ENCODE data around the gene GNG4. TPM values are rescaled to one million over a fixed set of nuclear protein-coding genes. Genes with fewer than 3 reads are reported as not detected.

GNG4 gene
- total RNA-seq, 3 donors from 2014 or later = 0.15 to 2.9 TPM; not detected in 1

- Histone ChIP-seq H3K27ac (peak overlapping the region; percentile 95 to 100), H3K4me1 (no peaks in the 10 kb centered on the region), H3K27me3 (no peaks in the 10 kb centered on the region), H3K36me3 (no peaks in the 10 kb centered on the region), H3K4me3 (peak overlapping the region; percentile 69 to 95 (median 85)), H3K9me3 (no peaks in the 10 kb centered on the region)
- intact Hi-C loops (cut with DNase I; ENCODE audit: low total_unique reads) = no loop called here
- peak; percentile 99 for DNase-seq (ENCODE audit: low spot score in 2 of 2)
- peak in 2 of 3 donors; percentile 72 to 96 for TF ChIP-seq POLR2AphosphoS5 (IDR thresholded peaks at IDR 0.05)
- TF ChIP-seq CTCF (IDR thresholded peaks at IDR 0.05) = peak; percentile 94 to 98 (median 96)
- no peak for TF ChIP-seq POLR2A (IDR thresholded peaks at IDR 0.05)
These were observed 144.9 kb downstream of the GNG4 start for GRCh38 chr1:235504494-235505222.

- H3K27ac ChIP-seq = peak within 1 kb of the TSS; percentile 95 to 100
- H3K9me3 ChIP-seq = no peaks in the 10 kb centered on the region
- no peaks in the 10 kb centered on the region for H3K27me3 ChIP-seq
- no peak for DNase-seq (ENCODE audit: low spot score in 2 of 2)
- H3K36me3 ChIP-seq = no peaks in the 10 kb centered on the region
- peak within 1 kb of the TSS; percentile 69 to 95 (median 85) for H3K4me3 ChIP-seq
- no peaks in the 10 kb centered on the region for H3K4me1 ChIP-seq
- intact Hi-C loops (cut with DNase I; ENCODE audit: low total_unique reads) = no loop called here
- TF ChIP-seq POLR2A (IDR thresholded peaks at IDR 0.05) = no peak
- no peak for TF ChIP-seq POLR2AphosphoS5 (IDR thresholded peaks at IDR 0.05)
These were observed 145.5 kb downstream of the GNG4 start, which contains the start of gene B3GALNT2 for GRCh38 chr1:235504122-235504493. Gene B3GALNT2, minus strand, starts transcription at chr1:235504452. Its CDS starts 200 bp downstream, at chr1:235504252.

GRCh38 chr1:235503403-235504121 is 146.0 kb downstream of the GNG4 start:
- intact Hi-C loops (cut with DNase I; ENCODE audit: low total_unique reads) = no loop called here
- H3K36me3 ChIP-seq = no peaks in the 10 kb centered on the region
- peak in 1 of 2 donors; percentile 36 for DNase-seq (ENCODE audit: low spot score in 2 of 2)
- peak overlapping the region; percentile 69 to 95 (median 85) for H3K4me3 ChIP-seq
- no peaks in the 10 kb centered on the region for H3K9me3 ChIP-seq
- no peaks in the 10 kb centered on the region for H3K27me3 ChIP-seq
- TF ChIP-seq POLR2A (IDR thresholded peaks at IDR 0.05) = no peak
- TF ChIP-seq POLR2AphosphoS5 (IDR thresholded peaks at IDR 0.05) = peak in 1 of 3 donors; percentile 29
- peak overlapping the region; percentile 95 to 100 for H3K27ac ChIP-seq
- H3K4me1 ChIP-seq = no peaks in the 10 kb centered on the region

GRCh38 chr1:235502601-235503402 is 146.8 kb downstream of the GNG4 start:
- Histone ChIP-seq H3K27ac (peak overlapping the region; percentile 95 to 100), H3K4me3 (peak overlapping the region; percentile 69 to 95 (median 85)), H3K4me1 (no peaks in the 10 kb centered on the region), H3K36me3 (no peaks in the 10 kb centered on the region), H3K9me3 (no peaks in the 10 kb centered on the region), H3K27me3 (no peaks in the 10 kb centered on the region)
- DNase-seq (ENCODE audit: low spot score in 2 of 2) = no peak
- TF ChIP-seq POLR2AphosphoS5 (IDR thresholded peaks at IDR 0.05) (no peak), CTCF (IDR thresholded peaks at IDR 0.05) (no peak), POLR2A (IDR thresholded peaks at IDR 0.05) (no peak)
- intact Hi-C loops (cut with DNase I; ENCODE audit: low total_unique reads) = no loop called here

- H3K27me3 ChIP-seq = no peaks in the 10 kb centered on the region
- TF ChIP-seq POLR2A (IDR thresholded peaks at IDR 0.05) = no peak
- no peak for TF ChIP-seq POLR2AphosphoS5 (IDR thresholded peaks at IDR 0.05)
- TF ChIP-seq CTCF (IDR thresholded peaks at IDR 0.05) = no peak
- no peak overlapping the region for H3K27ac ChIP-seq
- no peaks in the 10 kb centered on the region for H3K9me3 ChIP-seq
- no peaks in the 10 kb centered on the region for H3K4me1 ChIP-seq
- no peak overlapping the region for H3K4me3 ChIP-seq
- no peaks in the 10 kb centered on the region for H3K36me3 ChIP-seq
- intact Hi-C loops (cut with DNase I; ENCODE audit: low total_unique reads) = no loop called here
- DNase-seq (ENCODE audit: low spot score in 2 of 2) = no peak
These were observed 148.5 kb downstream of the GNG4 start for GRCh38 chr1:235500971-235501540.

Other genes starting within 250 kb of the GNG4 start
- gene B3GALNT2, start 145.3 kb downstream of the GNG4 start, total RNA-seq = 10 to 100 TPM; 21.4 to 34.8 (median 25.9) TPM
- 10 to 100 TPM; 63.3 to 78.3 (median 66.1) TPM for gene LYST, start 217.1 kb upstream of the GNG4 start, total RNA-seq

Data from breast epithelium (tissue), 4 donors.